Kidney (tissue), 14 donors: ENCODE results near the gene IQGAP3. TPM values are rescaled to one million over a fixed set of nuclear protein-coding genes. Genes with fewer than 3 reads are reported as not detected.
"Not testable (repeated sequence)": the region's sequence is repeated elsewhere in the genome, so short reads cannot be mapped to it uniquely, and the experiment has no call there.

ENCODE experiments used
- DNase-seq, 5 donors: peaks; one replicate each; pipeline ENCODE4 v3.0.0-alpha.2; 2013 to 2020
- FAIRE-seq: peaks from 2 replicates; lab custom pipeline; 2012; peaks lifted over from hg19 to GRCh38; lab: Jason Lieb, UNC
- H3K27ac ChIP-seq, 2 donors: one replicate each; pipeline ENCODE4 v1.7.0; 2013; ENCODE audit warnings: low read depth in 2 of 2, low read length in 2 of 2, inconsistent platforms in 1 of 2
- H3K27me3 ChIP-seq: one replicate; pipeline ENCODE4 v1.7.1; 2013; ENCODE audit warnings: low read length, inconsistent platforms; ENCODE audit not compliant: control insufficient read depth, insufficient read depth
- H3K36me3 ChIP-seq, 3 donors: one replicate each; pipeline versions ENCODE4 v1.7.0 to v1.7.1; 2013; ENCODE audit warnings: low read length in 3 of 3, control low read depth in 1 of 3, inconsistent platforms in 1 of 3; ENCODE audit not compliant: insufficient read depth in 3 of 3, control insufficient read depth in 2 of 3
- H3K4me1 ChIP-seq, 3 donors: one replicate each; pipeline versions ENCODE4 v1.7.0 to v1.7.1; 2013; ENCODE audit warnings: low read length in 3 of 3, inconsistent platforms in 1 of 3, low read depth in 1 of 3; ENCODE audit not compliant: control insufficient read depth in 2 of 3, insufficient read depth in 2 of 3
- H3K4me3 ChIP-seq, 3 donors: one replicate each; pipeline versions ENCODE4 v1.7.0 to v1.8.1; 2013; ENCODE audit warnings: low read length in 3 of 3, control low read depth in 1 of 3, inconsistent platforms in 1 of 3
- H3K9ac ChIP-seq, 3 donors: one replicate each; pipeline versions ENCODE4 v1.7.0 to v1.7.1; 2013; ENCODE audit warnings: low read length in 3 of 3, control low read depth in 1 of 3, inconsistent platforms in 1 of 3
- H3K9me3 ChIP-seq, 3 donors: one replicate each; pipeline versions ENCODE4 v1.7.0 to v1.7.1; 2013; ENCODE audit warnings: low read length in 3 of 3, control low read depth in 1 of 3, inconsistent platforms in 1 of 3; ENCODE audit not compliant: control insufficient read depth in 2 of 3, insufficient read depth in 1 of 3
- CTCF ChIP-seq: IDR thresholded peaks from 3 replicates; pipeline ENCODE4 v1.5.1; 2012; ENCODE audit warnings: mild to moderate bottlenecking, moderate library complexity, borderline replicate concordance; ENCODE audit not compliant: insufficient read depth; ENCODE audit errors: extremely low read depth
- intact Hi-C: fragments of 100-400 bp; cut with DNase I; formaldehyde crosslinking; loops from one replicate; pipeline ENCODE4 v1.11.1; 2022
- polyA plus RNA-seq: library from polyadenylated mRNA; stranded (reverse); fragments of 350-450 nt; fragmentation: Illumina TruSeq; extraction: RNeasy Lipid Tissue Mini Kit (QIAGEN cat#74804); gene quantifications from one replicate; pipeline ENCODE4 v1.2.3, GENCODE V29; 2014; ENCODE audit warnings: low read depth, low replicate concordance; ENCODE audit not compliant: insufficient read depth
- total RNA-seq: library from RNA; stranded (reverse); fragmentation: NEBNext Ultra II Directional; extraction: Animal tissue kit (Norgen Biotek cat#: 25700); gene quantifications from one replicate; pipeline ENCODE4 v1.2.1, GENCODE V29; 2021
- donor health status: control.
- donor health status: control.
- donor health status: control.
- donor health status: control.
- donor health status: control.
- donor health status: DM: yes; HTN: yes; CAD: no.
- donor health status: Normal renal cell carcinoma (clear cell type).

Gene IQGAP3
- total and polyA plus RNA-seq, 2 donors from 2014 or later: 0.13 to 1.7 TPM

GRCh38 chr1:156556354-156556753 lies 16.0 kb downstream of the IQGAP3 start:
- H3K36me3 ChIP-seq: no peaks in the 10 kb centered on the region

GRCh38 chr1:156555715-156556114 lies 16.6 kb downstream of the IQGAP3 start:
- no peaks in the 10 kb centered on the region for H3K9me3 ChIP-seq
- H3K27ac ChIP-seq: no peak overlapping the region
- no peak overlapping the region for H3K9ac ChIP-seq
- H3K4me1 ChIP-seq: no peaks in the 10 kb centered on the region
- FAIRE-seq (no peak), DNase-seq (no peak)
- no peak for TF ChIP-seq CTCF
- H3K27me3 ChIP-seq: no peaks in the 10 kb centered on the region
- intact Hi-C loops: no loop called here
- no peak overlapping the region for H3K4me3 ChIP-seq
- H3K36me3 ChIP-seq: no peaks in the 10 kb centered on the region

More at GRCh38 chr1:156556354-156556753, 16.0 kb downstream of the IQGAP3 start:
- Histone ChIP-seq H3K9ac (no peak overlapping the region), H3K27me3 (no peaks in the 10 kb centered on the region), H3K27ac (no peak overlapping the region), H3K4me3 (no peak overlapping the region), H3K9me3 (no peaks in the 10 kb centered on the region), H3K4me1 (no peaks in the 10 kb centered on the region)
- no peak for DNase-seq
- intact Hi-C loops: no loop called here
- no peak for FAIRE-seq
- TF ChIP-seq CTCF: no peak

GRCh38 chr1:156554971-156555370 lies 17.4 kb downstream of the IQGAP3 start:
- H3K27ac ChIP-seq: no peak overlapping the region
- no peaks in the 10 kb centered on the region for H3K27me3 ChIP-seq
- intact Hi-C loops: no loop called here
- no peaks in the 10 kb centered on the region for H3K4me1 ChIP-seq
- TF ChIP-seq CTCF: no peak
- FAIRE-seq (no peak), DNase-seq (no peak)
- no peak overlapping the region for H3K9ac ChIP-seq
- no peak overlapping the region for H3K4me3 ChIP-seq
- H3K36me3 ChIP-seq: no peaks in the 10 kb centered on the region
- H3K9me3 ChIP-seq: no peaks in the 10 kb centered on the region

GRCh38 chr1:156553860-156554485 lies 18.4 kb downstream of the IQGAP3 start:
- Histone ChIP-seq H3K27ac (no peak overlapping the region), H3K36me3 (no peaks in the 10 kb centered on the region), H3K4me1 (no peaks in the 10 kb centered on the region), H3K9ac (no peak overlapping the region), H3K9me3 (no peaks in the 10 kb centered on the region), H3K27me3 (no peaks in the 10 kb centered on the region), H3K4me3 (no peak overlapping the region)
- no peak for TF ChIP-seq CTCF
- no peak for DNase-seq
- FAIRE-seq: no peak
- intact Hi-C loops: no loop called here

GRCh38 chr1:156552937-156553336 lies 19.4 kb downstream of the IQGAP3 start:
- H3K36me3 ChIP-seq, H3K9ac ChIP-seq, intact Hi-C loops, H3K27me3 ChIP-seq, H3K4me1 ChIP-seq, H3K4me3 ChIP-seq, FAIRE-seq, H3K9me3 ChIP-seq, DNase-seq, H3K27ac ChIP-seq: not testable (repeated sequence)
